Stomach (tissue), 9 donors: ENCODE data around the gene NR2F1. TPM values are rescaled to one million over a fixed set of nuclear protein-coding genes. Genes with fewer than 3 reads are reported as not detected.
A peak's percentile ranks its signal among the peaks of the same experiment; 100 is the strongest.

ENCODE experiments used
- DNase-seq, 2 donors: peaks; one replicate each; pipeline versions ENCODE4 v3.0.0 to v3.0.0-alpha.2; 2013 to 2019
- H3K27ac ChIP-seq, 5 donors: fragments of 200-600 bp in 4 of 5; sonication (generic) in 4 of 5; one replicate each; pipeline ENCODE4 v1.5.1; 2013 to 2019; ENCODE audit warnings: mild to moderate bottlenecking in 1 of 5, moderate library complexity in 1 of 5
- H3K27me3 ChIP-seq, 3 donors: fragments of 200-600 bp; sonication (generic); one replicate each; pipeline ENCODE4 v1.5.1; 2017 to 2019; ENCODE audit warnings: mixed run types in 1 of 3
- H3K36me3 ChIP-seq, 4 donors: fragments of 200-600 bp; sonication (generic); 1 replicate in 3 of 4; 2 replicates in 1 of 4; pipeline ENCODE4 v1.5.1; 2016 to 2019
- H3K4me1 ChIP-seq, 4 donors: fragments of 200-600 bp; sonication (generic); one replicate each; pipeline ENCODE4 v1.5.1; 2016 to 2019
- H3K4me3 ChIP-seq, 4 donors: fragments of 200-600 bp; sonication (generic) in 3 of 4; one replicate each; pipeline ENCODE4 v1.5.1; 2016 to 2019; ENCODE audit warnings: mild to moderate bottlenecking in 1 of 4
- H3K9me3 ChIP-seq, 4 donors: fragments of 200-600 bp; sonication (generic); one replicate each; pipeline ENCODE4 v1.5.1; 2016 to 2019
- EP300 ChIP-seq: sonication (generic); formaldehyde crosslinking; IDR thresholded peaks from one replicate; pipeline ENCODE4 v1.6.1; 2017; ENCODE audit warnings: antibody characterized with exemption
- POLR2A ChIP-seq, 4 donors: fragments of 450-650 bp; IDR thresholded peaks; one replicate each; pipeline ENCODE4 v1.6.1; 2016; ENCODE audit warnings: antibody characterized with exemption in 4 of 4, control low read depth in 2 of 4, mild to moderate bottlenecking in 1 of 4, moderate library complexity in 1 of 4
- POLR2AphosphoS5 ChIP-seq, 3 donors: sonication (generic); formaldehyde crosslinking; IDR thresholded peaks; one replicate each; pipeline ENCODE4 v1.6.1; 2016; ENCODE audit warnings: antibody characterized with exemption in 3 of 3
- WGBS, 5 donors: extraction: QIAGEN DNeasy Blood & Tissue Kit in 3 of 5; methylation state at CpG; one replicate each; pipeline versions ENCODE4 v1.1.5 to v1.1.7; 2013 to 2018; 5-methylcytosine and 5-hydroxymethylcytosine counted together
- intact Hi-C: fragments of 100-400 bp; cut with DNase I; formaldehyde crosslinking; loops from one replicate; pipeline ENCODE4 v1.15.1; 2023; ENCODE audit warnings: low total_unique reads
- polyA plus RNA-seq, 3 donors: library from polyadenylated mRNA; stranded (reverse); fragments of 200-250 nt; gene quantifications; one replicate each; pipeline ENCODE4 v1.2.3, GENCODE V29; 2013
- total RNA-seq, 5 donors: library from RNA; depleted of rRNA; stranded (reverse); fragments of >200 nt; gene quantifications; one replicate each; pipeline versions ENCODE4 v1.1.0 to v1.2.3, GENCODE V29; 2014 to 2016
- TF ChIP-seq, protein P1 (sequence below), 7 experiments: fragments of 450-650 bp in 4 of 7; fragments of 200-600 bp in 3 of 7; sonication (generic) in 3 of 7; IDR thresholded peaks; one replicate each; pipeline ENCODE4 v1.5.1; 2016 to 2019; ENCODE audit warnings: antibody characterized with exemption in 7 of 7, control low read depth in 2 of 7, mild to moderate bottlenecking in 1 of 7
- donor health status: healthy with polysubstance abuse.
- donor health status: Bipolar disorder and iron deficiency.
- donor health status: healthy.

Gene NR2F1
- total and polyA plus RNA-seq, 8 donors = 0.87 to 115 (median 22.4) TPM

DNA sequence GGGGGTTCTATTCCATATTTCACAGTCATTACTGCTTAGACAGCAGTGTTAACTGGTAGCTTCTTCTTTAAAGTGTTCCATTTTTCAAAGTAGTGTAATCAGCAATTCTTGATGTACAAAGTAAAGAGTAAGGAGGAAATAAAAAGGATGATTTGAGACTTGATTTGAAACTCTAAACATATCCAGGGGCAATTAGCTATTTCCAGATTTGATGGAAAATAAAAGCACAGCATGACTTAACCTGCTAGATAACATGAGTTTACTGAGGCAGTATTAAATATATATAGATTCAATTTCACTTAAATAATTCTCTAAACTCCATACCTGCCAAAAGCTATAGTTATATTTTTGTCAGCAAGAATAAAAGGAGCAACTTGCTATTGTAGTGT is 29.8 kb downstream of the NR2F1 start:
- TF ChIP-seq POLR2AphosphoS5 (IDR thresholded peaks at IDR 0.05) (no peak), POLR2A (IDR thresholded peaks at IDR 0.05) (no peak), EP300 (no peak)
- TF ChIP-seq, protein P1, sequence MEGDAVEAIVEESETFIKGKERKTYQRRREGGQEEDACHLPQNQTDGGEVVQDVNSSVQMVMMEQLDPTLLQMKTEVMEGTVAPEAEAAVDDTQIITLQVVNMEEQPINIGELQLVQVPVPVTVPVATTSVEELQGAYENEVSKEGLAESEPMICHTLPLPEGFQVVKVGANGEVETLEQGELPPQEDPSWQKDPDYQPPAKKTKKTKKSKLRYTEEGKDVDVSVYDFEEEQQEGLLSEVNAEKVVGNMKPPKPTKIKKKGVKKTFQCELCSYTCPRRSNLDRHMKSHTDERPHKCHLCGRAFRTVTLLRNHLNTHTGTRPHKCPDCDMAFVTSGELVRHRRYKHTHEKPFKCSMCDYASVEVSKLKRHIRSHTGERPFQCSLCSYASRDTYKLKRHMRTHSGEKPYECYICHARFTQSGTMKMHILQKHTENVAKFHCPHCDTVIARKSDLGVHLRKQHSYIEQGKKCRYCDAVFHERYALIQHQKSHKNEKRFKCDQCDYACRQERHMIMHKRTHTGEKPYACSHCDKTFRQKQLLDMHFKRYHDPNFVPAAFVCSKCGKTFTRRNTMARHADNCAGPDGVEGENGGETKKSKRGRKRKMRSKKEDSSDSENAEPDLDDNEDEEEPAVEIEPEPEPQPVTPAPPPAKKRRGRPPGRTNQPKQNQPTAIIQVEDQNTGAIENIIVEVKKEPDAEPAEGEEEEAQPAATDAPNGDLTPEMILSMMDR (IDR thresholded peaks at IDR 0.05) = no peak
- H3K27ac ChIP-seq = no peak overlapping the region
- no peak for DNase-seq
- H3K27me3 ChIP-seq = peaks cover 7 to 75% (median 60%) of the 10 kb centered on the region in 3 donors
- H3K36me3 ChIP-seq = no peaks in the 10 kb centered on the region
- peaks cover 0 to 19% (median 15%) of the 10 kb centered on the region in 4 donors for H3K4me1 ChIP-seq
- no peaks in the 10 kb centered on the region for H3K9me3 ChIP-seq
- no peak overlapping the region for H3K4me3 ChIP-seq
- intact Hi-C loops = no loop called here

- H3K4me1 ChIP-seq = peaks cover 0 to 31% (median 20%) of the 10 kb centered on the region in 4 donors
- H3K4me3 ChIP-seq = no peak overlapping the region
- no peak for DNase-seq
- no peak overlapping the region for H3K27ac ChIP-seq
- 86 to 91% (median 90%) methylated on average over 9 of the region's 9 CpGs for WGBS, 5 donors
- H3K9me3 ChIP-seq = no peaks in the 10 kb centered on the region
- H3K27me3 ChIP-seq = peaks cover 0 to 42% (median 28%) of the 10 kb centered on the region in 3 donors
- intact Hi-C loops = no loop called here
- no peak for TF ChIP-seq POLR2A (IDR thresholded peaks at IDR 0.05)
- TF ChIP-seq POLR2AphosphoS5 (IDR thresholded peaks at IDR 0.05) = no peak
- TF ChIP-seq, protein P1 (IDR thresholded peaks at IDR 0.05) = no peak
- no peak for TF ChIP-seq EP300
- no peaks in the 10 kb centered on the region for H3K36me3 ChIP-seq
Observed at GRCh38 chr5:93616538-93617174, 33.6 kb downstream of the NR2F1 start.

DNA sequence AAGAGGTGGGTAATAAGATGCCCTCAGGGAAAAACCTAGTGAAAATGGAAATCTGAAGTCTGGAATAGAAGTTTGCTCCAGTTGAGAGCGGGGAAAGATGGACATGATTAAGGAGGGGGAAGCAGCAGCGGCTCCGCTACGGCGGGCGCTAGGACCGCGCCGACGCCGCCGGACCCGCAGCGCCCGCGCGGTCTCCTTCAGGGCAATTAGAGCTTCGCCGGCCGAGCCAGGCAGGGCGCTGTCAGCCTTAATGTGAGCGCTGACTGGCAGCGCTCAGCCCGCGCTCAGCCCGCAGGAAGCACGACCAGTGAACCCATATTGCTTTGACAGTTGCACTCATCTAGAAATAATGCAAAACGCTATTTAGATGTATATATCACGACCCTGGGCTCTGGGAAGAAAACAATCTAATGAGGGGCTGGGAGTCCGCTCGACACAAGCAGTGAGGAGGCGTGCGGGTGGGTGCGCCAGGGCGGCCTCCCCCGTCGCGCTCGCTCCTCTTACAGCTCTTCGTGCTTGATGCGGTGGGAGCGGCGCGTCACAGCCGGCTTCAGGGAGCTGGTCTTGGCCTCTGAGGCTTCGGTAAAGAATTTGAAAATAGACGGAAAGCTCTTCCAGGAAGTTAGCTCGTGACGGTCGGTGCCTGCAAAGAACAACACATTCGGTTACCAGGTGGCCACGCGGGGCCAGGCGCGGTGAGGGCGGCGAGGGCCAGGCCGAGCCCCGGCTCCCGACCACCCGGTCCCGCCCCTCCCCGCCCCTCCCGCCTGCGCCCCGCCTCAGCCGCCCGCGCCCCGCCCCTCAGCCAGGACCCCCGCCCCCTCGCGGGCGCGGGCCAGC is 37.7 kb downstream of the NR2F1 start:
- H3K9me3 ChIP-seq = no peaks in the 10 kb centered on the region
- peak in 1 of 3 donors; percentile 25 for TF ChIP-seq POLR2AphosphoS5 (IDR thresholded peaks at IDR 0.05)
- TF ChIP-seq, protein P1 (IDR thresholded peaks at IDR 0.05) = no peak
- peaks cover 0 to 6% (median 0%) of the 10 kb centered on the region in 3 donors for H3K27me3 ChIP-seq
- H3K4me1 ChIP-seq = peaks cover 0 to 29% (median 12%) of the 10 kb centered on the region in 4 donors
- peak overlapping the region; percentile 41 to 91 (median 83) for H3K27ac ChIP-seq
- peak; percentile 71 to 90 for DNase-seq
- peak overlapping the region; percentile 66 to 77 (median 68) for H3K4me3 ChIP-seq
- intact Hi-C loops = no loop called here
- WGBS, 5 donors = 0 to 1% (median 1%) methylated on average over 37 to 75 of the region's 75 CpGs
- H3K36me3 ChIP-seq = no peaks in the 10 kb centered on the region

DNA sequence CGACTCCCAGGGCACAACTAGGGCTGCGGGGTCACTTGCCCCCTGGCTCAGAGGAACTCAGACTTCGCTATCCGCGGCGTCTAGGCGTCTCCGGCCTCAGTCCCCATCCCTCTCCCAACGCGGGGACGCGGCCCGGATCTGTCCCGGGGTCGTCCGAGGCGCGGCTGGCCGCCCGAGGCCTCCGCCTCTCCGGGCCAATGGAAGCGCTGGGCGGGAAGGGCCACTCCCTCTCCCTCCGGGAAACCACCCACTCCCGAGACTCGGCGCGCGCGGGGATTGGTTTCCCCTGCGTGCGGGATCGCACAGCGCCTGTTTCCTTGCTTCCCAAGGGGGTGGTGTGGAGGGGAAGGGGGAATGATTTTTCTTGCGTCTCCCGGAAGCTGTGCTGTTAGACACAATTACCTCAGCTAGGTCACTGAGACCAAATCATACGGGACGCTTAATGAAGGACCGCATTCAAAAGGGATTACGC is 38.3 kb downstream of the NR2F1 start:
- TF ChIP-seq EP300 (peak; percentile 67), POLR2A (IDR thresholded peaks at IDR 0.05) (no peak), POLR2AphosphoS5 (IDR thresholded peaks at IDR 0.05) (peak in 2 of 3 donors; percentile 33 to 57)
- TF ChIP-seq, protein P1 (IDR thresholded peaks at IDR 0.05) = no peak
- H3K36me3 ChIP-seq = no peaks in the 10 kb centered on the region
- WGBS, 5 donors = 2 to 19% (median 5%) methylated on average over 6 to 41 of the region's 41 CpGs
- H3K27me3 ChIP-seq = peaks cover 0 to 6% (median 0%) of the 10 kb centered on the region in 3 donors
- peak overlapping the region; percentile 66 to 77 (median 68) for H3K4me3 ChIP-seq
- H3K4me1 ChIP-seq = peaks cover 0 to 29% (median 12%) of the 10 kb centered on the region in 4 donors
- no peaks in the 10 kb centered on the region for H3K9me3 ChIP-seq
- peak; percentile 53 to 86 for DNase-seq
- intact Hi-C loops = no loop called here
- peak overlapping the region; percentile 41 to 91 (median 83) for H3K27ac ChIP-seq
